ENCODE measurements around the gene CHTOP.

CHTOP gene

GRCh38 chr1:153607381-153607780 lies 26.5 kb upstream of the CHTOP start:
- POLR2A ChIA-PET = no interaction called here

DNA sequence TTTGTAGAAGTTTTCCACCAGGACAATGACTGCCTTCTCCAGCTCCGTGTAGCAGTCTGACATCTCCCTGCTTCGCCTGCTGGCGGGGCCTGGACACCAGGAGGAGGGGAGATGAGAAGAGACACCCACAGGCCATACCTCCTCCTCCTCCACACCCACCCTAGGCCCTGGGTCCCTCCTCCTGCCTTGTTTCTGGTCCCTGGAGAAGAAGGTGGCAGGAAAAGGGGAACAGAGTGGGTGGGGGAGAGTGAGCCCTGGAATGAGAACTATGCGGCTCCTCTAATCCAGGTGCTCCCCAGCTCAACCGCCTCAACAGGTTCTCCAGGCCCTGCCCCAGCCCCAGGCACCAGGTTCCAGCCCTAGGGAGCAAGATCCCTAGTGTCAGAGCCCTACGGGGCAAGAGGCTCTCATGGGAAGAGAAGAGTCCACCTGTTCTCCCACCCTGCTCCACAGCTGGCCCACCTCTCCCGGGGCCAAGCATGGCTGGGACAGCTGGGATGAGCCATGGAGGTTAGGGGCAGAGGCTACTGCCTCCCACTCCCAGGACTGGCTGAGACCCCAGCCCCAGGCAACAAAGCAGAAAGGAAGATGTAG lies 25.7 kb upstream of the CHTOP start:
- Histone ChIP-seq H3K4me3 (ENCODE audit: low read depth, low read length) (no peak overlapping the region), H3K4me1 (ENCODE audit: control insufficient read depth, insufficient read depth, low read length) (no peaks in the 10 kb centered on the region), H3K9me3 (ENCODE audit: control insufficient read depth, insufficient read depth, low read depth, low read length) (no peaks in the 10 kb centered on the region), H3K36me3 (ENCODE audit: control insufficient read depth in 2 of 2, insufficient read depth in 1 of 2, low read length in 2 of 2) (no peaks in the 10 kb centered on the region), H3K27ac (ENCODE audit: extremely low read depth, low read depth, low read length) (no peak overlapping the region)
- CTCF ChIA-PET = interaction anchor here (0.6 to 2.8 kb wide), 2 partner anchors 19 to 123 kb away, joined by 3 to 16 read pairs; partner anchors contain the start of genes S100A1 and S100A13
- POLR2A ChIA-PET = interaction anchor here (3.3 kb wide), 1 partner anchor 18 kb away, joined by 10 read pairs; the partner anchor contains the start of gene S100A13
- no peak for TF ChIP-seq ZNF777 (tag by site-specific recombination; IDR thresholded peaks at IDR 0.05; ENCODE audit: borderline replicate concordance)
- no peak for TF ChIP-seq ZNF623 (tag by site-specific recombination; IDR thresholded peaks at IDR 0.05)
- TF ChIP-seq ZNF521 (tag by site-specific recombination; IDR thresholded peaks at IDR 0.05) = no peak
- no peak for TF ChIP-seq ATF2 (tag by site-specific recombination; IDR thresholded peaks at IDR 0.05; ENCODE audit: low read depth)
- TF ChIP-seq ZNF837 (tag by site-specific recombination; IDR thresholded peaks at IDR 0.05) = no peak
- no peak for TF ChIP-seq ZNF768 (tag by site-specific recombination; IDR thresholded peaks at IDR 0.05)
- no peak for TF ChIP-seq ZNF202 (tag by site-specific recombination; IDR thresholded peaks at IDR 0.05; ENCODE audit: borderline replicate concordance)
- no peak for TF ChIP-seq IKZF3 (tag by site-specific recombination; IDR thresholded peaks at IDR 0.05)
- TF ChIP-seq EGR2 (tag by site-specific recombination; IDR thresholded peaks at IDR 0.05; ENCODE audit: low read depth) = peak; percentile 55
- peak; percentile 54; the same call in 1 of the 2 replicates for TF ChIP-seq ZFHX2 (tag by site-specific recombination; conservative IDR thresholded peaks at IDR 0.05)
- no peak for TF ChIP-seq ZNF791 (tag by site-specific recombination; IDR thresholded peaks at IDR 0.05)
- no peak for TF ChIP-seq HOXC10 (CRISPR knock-in tag; IDR thresholded peaks at IDR 0.05)
- TF ChIP-seq ZNF423 (tag by site-specific recombination; IDR thresholded peaks at IDR 0.05) = no peak
- TF ChIP-seq ZNF76 (tag by site-specific recombination; IDR thresholded peaks at IDR 0.05; ENCODE audit: borderline replicate concordance, low read depth) = no peak
- no peak for TF ChIP-seq REST (tag by site-specific recombination; IDR thresholded peaks at IDR 0.05)
- TF ChIP-seq ZBTB21 (tag by site-specific recombination; IDR thresholded peaks at IDR 0.05) = no peak
- no peak for TF ChIP-seq ZNF610 (tag by site-specific recombination; IDR thresholded peaks at IDR 0.05; ENCODE audit: borderline replicate concordance)
- TF ChIP-seq ZBTB6 (tag by site-specific recombination; IDR thresholded peaks at IDR 0.05) = no peak
- no peak for TF ChIP-seq ZBTB20 (tag by site-specific recombination; IDR thresholded peaks at IDR 0.05)

More at GRCh38 chr1:153607381-153607780, 26.5 kb upstream of the CHTOP start:
- no peaks in the 10 kb centered on the region for H3K4me1 ChIP-seq (ENCODE audit: control insufficient read depth, insufficient read depth, low read length)
- TF ChIP-seq ZNF16 (tag by site-specific recombination; IDR thresholded peaks at IDR 0.05; ENCODE audit: low read depth) (no peak), IKZF3 (tag by site-specific recombination; IDR thresholded peaks at IDR 0.05) (no peak), ZBTB6 (tag by site-specific recombination; IDR thresholded peaks at IDR 0.05) (no peak), HOXC10 (CRISPR knock-in tag; IDR thresholded peaks at IDR 0.05) (no peak)
- TF ChIP-seq, protein P1, sequence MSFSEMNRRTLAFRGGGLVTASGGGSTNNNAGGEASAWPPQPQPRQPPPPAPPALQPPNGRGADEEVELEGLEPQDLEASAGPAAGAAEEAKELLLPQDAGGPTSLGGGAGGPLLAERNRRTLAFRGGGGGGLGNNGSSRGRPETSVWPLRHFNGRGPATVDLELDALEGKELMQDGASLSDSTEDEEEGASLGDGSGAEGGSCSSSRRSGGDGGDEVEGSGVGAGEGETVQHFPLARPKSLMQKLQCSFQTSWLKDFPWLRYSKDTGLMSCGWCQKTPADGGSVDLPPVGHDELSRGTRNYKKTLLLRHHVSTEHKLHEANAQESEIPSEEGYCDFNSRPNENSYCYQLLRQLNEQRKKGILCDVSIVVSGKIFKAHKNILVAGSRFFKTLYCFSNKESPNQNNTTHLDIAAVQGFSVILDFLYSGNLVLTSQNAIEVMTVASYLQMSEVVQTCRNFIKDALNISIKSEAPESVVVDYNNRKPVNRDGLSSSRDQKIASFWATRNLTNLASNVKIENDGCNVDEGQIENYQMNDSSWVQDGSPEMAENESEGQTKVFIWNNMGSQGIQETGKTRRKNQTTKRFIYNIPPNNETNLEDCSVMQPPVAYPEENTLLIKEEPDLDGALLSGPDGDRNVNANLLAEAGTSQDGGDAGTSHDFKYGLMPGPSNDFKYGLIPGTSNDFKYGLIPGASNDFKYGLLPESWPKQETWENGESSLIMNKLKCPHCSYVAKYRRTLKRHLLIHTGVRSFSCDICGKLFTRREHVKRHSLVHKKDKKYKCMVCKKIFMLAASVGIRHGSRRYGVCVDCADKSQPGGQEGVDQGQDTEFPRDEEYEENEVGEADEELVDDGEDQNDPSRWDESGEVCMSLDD (tag by site-specific recombination; IDR thresholded peaks at IDR 0.05) = no peak
- no peak overlapping the region for H3K4me3 ChIP-seq (ENCODE audit: low read depth, low read length)
- CTCF ChIA-PET = interaction anchor here (2.8 kb wide), 1 partner anchor 20 kb away, joined by 16 read pairs; the partner anchor contains the start of genes S100A1 and S100A13
- H3K27ac ChIP-seq (ENCODE audit: extremely low read depth, low read depth, low read length) = no peak overlapping the region
- H3K36me3 ChIP-seq (ENCODE audit: control insufficient read depth in 2 of 2, insufficient read depth in 1 of 2, low read length in 2 of 2) = no peaks in the 10 kb centered on the region
- no peaks in the 10 kb centered on the region for H3K9me3 ChIP-seq (ENCODE audit: control insufficient read depth, insufficient read depth, low read depth, low read length)
